IPS-11a (cell line): ENCODE results near the gene HPS4.

ENCODE experiments used
- H3K4me3 ChIP-seq: one replicate; pipeline ENCODE4 v1.5.1; 2013; ENCODE audit warnings: low read depth, low read length, control low read depth

Gene HPS4

DNA sequence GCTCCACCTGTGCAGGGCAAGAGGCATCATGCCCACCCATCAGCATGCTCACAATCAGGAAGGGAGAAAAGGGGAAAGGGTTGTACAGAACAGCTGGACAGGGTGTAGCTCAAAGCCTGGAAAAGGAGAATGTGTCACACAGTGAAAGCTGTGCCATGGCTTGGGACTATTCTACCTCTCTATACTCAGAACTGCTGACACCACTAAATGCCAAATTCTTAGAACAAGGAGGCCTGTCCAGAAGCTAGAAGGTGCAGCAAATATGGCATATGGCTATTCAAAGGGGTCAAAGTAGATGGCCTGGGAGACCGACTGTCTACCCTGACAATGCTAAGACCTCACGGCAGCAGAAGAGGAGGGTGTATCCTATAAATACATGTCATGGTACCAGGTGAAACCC is 12.8 kb downstream of the HPS4 start:
- H3K4me3 ChIP-seq = no peak overlapping the region

DNA sequence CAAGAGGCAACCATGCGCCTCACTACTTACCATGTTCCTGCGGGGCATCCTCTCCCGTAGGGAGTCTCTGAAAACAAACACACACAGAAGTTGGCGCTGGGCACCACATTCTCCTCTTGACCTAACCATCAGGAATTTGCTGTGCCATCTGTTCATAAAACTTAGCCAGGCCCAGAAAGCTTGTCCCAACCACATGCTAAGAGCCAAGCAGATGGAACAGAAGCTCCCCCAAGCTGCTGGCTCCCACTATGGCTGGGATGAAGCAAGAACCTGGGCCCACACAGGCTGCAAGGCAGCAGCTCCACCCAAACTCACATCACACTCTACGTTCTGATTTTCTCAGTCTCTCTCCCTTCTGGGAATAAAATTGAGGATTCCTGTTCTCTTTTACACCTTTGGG is 17.4 kb downstream of the HPS4 start:
- no peak overlapping the region for H3K4me3 ChIP-seq

DNA sequence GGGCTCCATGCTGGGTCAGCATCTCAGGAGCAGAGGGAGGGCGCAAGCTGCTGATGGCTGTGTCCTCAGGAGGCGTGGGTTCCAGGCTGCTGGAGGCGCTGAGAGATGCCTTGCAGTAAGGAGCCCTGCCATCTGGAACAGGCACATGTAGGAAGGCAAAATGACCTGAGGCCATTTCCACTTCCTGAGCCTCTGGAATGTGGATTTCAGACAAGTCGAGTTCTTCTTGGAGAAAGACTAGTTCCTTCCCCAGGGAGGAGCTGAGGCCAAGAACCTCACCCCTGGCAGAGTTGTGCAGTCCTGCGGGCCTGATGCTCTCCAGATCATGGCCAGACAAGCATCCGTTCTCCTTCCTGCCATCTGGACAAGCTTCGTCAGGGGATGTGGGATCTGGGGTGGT is 19.3 kb downstream of the HPS4 start:
- no peak overlapping the region for H3K4me3 ChIP-seq

DNA sequence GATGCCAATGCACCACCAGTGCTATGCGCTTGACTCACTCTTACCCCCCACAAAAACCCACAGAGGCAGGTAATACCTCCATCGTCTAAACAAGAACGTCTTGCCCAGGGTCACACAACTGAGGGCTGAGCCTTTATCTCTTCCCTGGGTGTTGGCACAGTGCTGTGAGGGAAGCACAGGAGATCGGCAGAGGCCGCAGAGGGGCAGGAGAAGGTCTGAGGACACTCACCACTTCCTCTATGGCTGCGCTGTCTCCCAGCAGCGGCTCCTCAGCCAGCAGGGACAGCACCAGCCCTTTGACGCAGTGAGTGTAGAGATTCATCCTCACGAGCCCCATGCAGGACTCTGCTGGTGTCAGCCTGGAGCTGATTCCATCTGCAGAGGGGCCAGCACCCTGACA is 19.9 kb downstream of the HPS4 start:
- H3K4me3 ChIP-seq = no peak overlapping the region

DNA sequence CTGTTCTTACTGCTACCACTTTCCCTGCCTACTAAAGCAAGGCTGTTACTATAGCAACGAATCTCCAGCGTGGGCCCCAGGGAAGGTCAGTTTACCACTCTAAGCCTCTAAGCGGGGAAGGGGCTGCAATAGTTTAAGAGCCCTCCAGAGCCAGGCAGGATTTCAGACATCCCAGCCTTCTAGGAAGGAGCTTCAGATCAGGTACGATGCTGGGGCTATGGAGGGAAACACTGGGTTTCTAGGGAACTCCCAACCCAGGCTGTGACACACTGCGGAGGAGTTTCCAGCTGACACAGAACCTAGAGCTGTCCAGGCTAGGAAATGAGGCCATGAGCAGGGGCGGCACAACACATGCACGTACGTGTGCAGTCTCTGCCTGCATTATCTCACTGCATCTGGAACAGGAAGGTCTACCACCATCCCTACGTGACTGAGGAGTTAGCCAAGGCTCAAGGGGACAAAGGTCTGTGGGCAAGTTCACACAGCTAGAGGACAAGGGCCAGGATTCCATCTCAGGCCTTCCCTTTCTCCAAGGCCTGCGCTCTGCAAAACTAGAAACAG is 20.4 kb downstream of the HPS4 start:
- no peak overlapping the region for H3K4me3 ChIP-seq

DNA sequence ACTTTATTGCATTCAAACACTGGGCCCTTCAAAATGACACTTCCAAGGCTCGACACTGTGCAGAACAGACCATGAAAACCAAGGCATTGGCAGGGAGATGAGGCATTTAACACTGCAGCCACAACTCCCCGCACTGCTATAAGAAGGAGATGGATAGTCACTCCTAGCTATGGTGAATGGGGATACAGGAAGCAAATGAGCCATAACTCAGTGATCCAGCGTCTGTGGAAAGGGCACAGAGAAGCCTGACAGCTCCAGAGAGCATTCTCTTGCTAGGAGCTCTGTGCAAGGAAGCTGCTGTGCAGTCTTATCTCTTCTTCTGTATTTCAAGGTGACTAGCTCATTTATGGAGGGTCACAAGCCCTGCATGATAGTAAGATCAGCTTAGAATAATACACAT is 20.9 kb downstream of the HPS4 start:
- H3K4me3 ChIP-seq = no peak overlapping the region

DNA sequence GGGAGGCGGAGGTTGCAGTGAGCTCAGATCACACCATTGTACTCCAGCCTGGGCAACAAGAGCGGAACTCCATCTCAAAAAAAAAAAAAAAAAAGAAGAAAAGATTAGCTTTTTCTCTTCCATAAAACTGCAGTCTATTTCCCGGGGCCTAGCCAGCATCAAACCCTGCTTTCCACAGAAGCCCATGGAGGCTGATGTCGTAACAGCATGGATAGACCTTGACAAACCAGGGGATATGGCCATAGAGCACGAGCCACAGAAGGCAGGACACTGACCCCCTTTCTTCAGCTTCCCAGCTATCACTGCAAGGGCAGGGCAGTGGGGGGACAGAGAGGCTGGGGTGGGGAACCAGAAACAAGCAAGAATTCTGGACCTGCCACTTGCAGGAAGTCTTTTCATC is 21.5 kb downstream of the HPS4 start:
- H3K4me3 ChIP-seq = no peak overlapping the region

DNA sequence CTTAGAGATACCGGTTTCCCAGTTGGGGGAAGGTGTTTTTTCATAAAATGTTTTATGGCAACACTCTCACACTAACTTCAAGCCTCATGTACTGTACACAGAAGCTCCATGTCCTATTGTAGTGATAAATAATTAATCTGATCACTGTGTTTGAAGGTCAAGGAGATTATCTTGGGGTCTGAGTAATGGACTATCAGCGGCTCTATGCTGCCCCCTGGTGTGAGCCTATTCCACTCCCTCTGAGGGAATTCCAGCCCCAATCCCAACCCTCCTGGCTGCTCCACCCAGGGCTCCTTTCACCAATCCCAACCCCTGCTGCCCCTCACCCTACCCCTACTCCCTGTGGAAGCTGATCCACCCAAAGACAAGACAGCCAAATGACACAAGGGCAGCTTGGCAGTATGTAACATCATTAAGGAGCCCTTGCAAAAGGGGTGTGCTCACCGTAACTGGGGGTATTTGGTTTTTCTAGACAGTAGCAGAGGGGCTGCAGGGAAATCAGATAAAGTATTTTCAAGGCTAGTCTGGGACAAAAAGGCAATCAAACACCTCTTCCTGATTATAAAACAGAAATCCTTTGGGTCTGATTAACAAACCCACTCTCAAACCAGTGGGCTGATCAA is 22.3 kb downstream of the HPS4 start:
- H3K4me3 ChIP-seq = no peak overlapping the region

DNA sequence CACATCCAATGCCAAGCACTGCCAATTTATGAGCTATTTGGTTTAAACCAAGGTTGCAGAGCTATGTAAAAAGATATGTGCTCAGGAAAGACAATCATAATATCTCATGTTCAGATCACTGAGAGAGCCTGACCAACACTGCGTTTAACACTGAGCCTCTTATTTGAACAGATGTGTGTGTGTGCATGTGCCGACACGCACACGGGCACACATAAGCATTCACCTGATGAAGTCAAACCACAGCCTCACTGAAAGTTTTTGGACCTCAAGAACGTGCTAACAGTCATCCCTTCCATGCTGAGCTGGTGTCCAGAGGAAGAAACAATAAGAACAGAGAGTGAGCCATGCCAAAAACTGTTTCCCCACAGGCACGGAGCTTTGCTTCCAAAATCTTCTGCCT is 23.4 kb downstream of the HPS4 start:
- no peak overlapping the region for H3K4me3 ChIP-seq

DNA sequence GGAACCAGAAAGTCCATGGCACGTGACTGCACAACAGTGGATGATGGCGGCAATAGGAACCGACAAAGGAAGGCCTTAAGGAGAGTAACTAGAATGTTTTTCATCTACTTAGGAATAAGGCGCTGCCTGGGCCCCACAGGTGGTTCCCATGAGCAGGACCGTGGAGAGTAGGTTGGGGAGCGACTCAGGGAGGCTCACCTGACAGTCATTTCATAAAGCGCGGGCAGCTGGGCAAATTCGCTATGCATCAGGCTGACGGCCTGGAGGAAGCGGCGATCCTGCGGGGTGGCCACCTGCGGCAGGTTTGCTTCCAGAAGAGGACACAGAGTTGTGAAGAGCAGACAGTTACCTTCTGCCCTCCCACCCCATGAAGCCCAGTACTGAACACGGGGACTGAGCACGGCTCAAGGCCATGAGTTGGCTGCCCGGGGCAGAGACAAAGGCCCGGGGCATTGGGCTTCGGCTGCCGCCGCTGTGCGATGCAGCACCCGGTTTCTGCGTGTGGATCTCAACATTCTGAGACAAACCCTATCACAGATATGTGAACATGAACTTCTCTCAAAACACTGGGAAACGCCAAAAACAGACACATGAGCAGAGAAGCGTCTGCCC is 25.8 kb downstream of the HPS4 start:
- no peak overlapping the region for H3K4me3 ChIP-seq

DNA sequence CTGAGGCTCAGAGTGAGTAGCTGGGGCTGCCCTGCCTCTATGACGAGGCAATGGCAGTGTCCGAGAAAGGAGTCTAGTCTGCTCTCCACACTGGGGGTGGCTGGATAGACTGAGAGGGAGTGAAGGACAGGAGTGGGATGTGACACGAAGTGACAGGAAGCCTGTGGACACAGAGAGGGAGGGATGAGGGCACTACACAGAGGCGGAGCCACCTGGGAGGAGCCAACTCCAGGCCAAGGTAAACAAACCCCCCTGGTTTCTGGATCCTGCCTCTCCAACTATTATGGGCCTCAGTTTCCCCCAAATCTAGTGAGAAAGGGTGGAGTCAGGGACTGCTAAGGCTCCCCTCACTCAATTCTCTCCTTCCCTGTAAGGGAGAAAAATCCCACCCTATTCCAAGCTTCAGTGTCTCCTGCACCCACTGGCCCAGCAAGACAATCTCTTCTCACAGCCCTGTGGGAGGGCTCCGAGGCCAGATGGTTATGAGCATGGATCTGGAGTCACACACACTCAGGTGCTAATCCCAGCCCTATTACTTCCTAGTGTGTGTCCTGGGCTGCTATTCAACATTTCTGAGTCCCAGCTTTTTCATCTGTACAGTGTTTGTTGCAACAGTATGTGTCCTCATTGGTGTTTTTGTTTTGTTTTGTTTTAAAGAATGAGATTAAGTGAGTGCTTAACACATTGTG is 29.6 kb downstream of the HPS4 start:
- H3K4me3 ChIP-seq = no peak overlapping the region

DNA sequence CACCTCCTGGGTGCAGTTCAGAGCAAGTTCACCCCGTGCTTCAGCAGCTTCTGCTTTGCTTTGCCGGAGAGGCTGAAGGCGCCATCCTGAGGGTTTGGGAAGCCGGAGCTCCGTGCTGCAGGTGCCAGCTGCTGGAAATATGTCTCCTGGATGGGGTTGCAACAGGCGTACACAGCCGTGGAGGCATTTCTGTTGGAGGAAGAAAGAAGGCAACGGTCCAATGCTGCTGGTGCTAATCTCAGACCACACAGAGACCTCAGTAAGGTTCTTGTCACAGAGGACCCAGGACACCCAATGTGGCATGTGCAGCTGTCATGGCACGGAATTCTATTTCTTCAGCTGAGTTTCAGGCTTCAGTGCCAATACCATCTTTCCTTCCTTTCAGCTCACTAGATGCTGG is 30.4 kb downstream of the HPS4 start:
- H3K4me3 ChIP-seq = no peak overlapping the region

DNA sequence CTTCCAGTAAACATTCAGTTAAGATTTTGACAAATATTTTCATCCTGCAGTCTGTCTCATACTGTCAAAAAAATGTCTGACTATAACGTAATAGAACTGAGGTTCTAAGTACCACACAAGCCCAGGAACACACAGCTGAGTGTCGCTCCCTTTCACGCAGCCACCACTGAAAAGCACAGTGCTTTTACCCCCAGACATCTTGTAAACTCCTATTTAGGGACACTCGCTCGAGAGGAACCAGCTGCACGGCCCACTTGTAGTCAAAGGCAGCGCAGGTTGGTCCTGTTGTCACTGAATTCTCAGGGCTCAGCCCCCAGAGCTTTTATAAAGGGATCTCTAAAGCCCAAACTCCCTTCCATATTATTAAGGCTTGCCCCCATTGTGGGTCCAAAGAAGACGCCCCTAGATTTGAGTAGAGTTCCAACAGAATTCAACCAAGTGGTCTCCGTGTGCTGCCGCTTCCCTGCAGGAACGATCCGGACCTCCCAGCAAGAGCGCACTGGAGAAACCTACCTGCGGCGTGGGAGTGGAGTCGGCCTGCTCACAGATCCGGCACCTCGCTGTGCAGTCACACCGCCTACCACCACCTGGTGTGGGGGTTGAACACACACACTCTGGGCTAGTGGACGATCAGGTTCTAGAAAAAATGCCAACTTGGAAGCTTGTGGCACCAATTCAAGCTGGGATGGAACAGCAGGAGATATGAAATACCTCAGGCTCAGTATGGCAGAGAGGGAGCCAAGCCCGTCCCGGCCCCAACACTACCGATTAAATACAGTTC is 31.2 kb downstream of the HPS4 start:
- H3K4me3 ChIP-seq = no peak overlapping the region

DNA sequence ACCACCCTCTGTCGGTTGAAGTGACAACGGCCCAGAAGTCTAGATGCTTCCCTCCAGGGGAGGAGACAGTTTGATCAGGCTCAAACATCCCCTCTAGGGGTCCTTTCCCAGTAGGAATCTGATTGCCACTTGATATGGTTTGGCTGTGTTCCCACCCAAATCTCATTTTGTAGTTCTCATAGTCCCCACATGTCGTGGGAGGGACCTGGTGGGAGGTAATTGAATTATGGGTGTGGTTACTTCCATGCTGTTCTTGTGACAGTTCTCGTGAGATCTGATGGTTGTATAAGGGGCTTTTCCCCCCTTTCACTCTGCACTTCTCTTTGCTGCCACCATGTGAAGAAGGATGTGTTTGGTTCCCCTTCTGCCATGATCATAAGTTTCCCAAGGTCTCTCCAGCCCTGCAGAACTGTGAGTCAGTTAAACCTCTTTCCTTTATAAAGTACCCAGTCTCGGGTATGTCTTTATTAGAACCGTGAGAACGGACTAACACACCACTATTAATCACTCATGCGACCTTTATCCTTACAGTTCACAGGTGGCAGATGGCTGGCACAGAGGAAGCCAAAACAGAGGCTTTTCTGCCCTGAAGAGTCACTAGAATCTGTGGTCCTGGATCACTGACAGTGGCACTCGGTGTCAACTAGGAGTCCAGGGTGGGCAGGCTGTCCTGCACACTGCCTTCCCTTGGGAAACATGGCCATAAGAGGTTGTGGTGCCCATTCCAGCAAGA is 33.0 kb downstream of the HPS4 start:
- no peak overlapping the region for H3K4me3 ChIP-seq

DNA sequence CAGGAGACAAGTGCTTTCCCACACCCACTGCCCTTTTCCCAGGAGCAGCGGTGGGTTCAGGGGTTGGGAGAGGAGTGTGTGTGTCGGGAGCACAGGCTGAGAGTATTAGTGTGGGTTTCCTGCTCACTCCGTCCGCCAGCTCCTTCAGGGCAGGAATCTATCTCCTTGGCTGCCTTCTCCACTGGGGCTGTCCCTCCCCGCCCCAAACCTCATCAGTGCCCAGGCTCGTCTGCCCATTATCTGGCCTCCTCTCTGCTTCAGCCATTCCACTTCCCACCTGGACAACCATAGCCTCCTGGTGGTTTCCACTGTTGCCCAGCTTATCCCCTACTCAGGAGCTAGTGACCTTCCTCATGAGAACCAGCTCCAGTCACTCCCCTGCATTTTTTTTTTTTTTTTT is 34.6 kb downstream of the HPS4 start:
- no peak overlapping the region for H3K4me3 ChIP-seq

DNA sequence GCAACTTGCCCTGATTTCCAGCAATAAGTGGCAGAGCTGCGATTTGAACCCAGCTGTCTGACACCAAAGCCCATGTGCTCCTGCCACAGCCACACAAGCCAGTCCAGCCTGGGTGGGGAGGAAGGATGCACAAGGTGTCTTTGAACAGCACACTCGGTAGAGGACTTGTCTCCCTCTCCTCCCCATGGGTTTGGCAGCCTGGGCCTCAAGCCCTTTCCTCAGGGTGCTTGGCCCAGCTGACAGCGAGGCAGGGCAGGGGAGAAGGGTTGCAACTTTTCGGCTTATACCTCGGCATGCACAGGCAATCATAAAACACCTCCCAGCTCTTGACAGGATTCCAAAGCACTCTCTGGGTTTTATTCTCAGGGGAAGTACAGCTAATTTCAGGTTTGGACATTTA is 35.2 kb downstream of the HPS4 start:
- H3K4me3 ChIP-seq = no peak overlapping the region

DNA sequence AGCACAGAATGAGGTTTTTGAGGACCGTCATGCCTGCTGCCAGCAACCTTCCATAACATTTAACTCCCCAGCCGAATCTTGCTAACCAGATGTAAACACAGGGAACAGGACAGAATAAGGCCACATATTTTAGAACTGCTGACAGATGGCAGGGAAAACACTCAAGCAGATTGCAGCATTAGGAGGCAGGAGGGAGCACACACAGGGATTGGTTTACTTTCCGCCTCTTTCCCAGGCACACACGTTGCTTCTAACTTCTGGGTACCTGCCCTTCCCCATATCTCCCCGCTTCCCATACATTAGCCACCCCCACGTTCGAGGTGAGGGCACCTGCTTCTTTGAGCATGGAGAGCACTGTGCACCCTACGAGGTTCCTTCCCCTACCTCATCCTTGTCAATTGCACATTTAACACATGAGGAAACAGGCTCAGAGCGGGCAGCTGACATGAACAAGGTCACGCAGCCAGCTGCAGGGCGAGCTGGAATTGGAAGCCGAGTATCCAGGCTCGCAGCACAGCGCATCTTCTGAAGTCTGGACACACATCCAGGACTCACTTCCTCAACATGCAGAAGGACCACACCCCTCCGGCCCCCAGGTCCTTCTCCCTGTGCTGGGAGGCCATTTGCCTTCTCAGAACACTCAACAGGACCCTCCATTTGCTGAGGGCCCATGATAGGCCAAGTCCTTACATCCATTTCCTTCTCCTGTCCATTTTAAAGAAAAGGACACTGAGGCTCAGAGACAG is 35.8 kb downstream of the HPS4 start:
- no peak overlapping the region for H3K4me3 ChIP-seq

DNA sequence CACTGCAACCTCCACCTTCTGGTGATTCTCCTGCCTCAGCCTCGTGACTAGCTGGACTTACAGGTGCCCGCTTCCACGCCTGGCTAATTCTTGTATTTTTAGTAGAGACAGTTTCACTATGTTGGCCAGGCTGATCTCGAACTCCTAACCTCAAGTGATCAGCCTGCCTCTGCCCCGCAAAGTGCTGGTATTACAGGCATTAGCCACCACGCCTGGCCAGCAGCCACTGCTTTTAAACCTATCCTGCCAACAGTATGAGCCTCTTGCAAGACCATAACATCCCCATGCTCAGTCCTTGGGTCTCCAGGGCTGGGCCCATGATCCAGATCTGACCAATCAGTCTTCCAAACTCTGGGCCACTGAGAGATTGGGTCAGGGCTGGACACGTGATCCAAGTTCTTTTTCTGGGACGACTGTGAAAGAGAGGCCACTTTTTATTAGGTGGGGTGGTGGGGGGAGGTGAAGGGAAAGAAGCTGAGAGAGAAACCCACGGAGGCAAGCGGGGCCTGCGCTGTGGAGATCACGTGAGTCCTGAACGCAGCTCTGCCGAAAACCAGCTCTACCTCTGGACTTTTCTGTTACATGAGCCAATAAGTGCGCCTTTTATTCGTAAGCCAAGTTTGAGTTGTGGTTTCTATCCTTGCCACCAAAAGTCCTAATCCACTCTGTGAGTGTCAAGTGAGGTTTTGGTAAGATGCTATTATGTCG is 36.6 kb downstream of the HPS4 start:
- no peak overlapping the region for H3K4me3 ChIP-seq

DNA sequence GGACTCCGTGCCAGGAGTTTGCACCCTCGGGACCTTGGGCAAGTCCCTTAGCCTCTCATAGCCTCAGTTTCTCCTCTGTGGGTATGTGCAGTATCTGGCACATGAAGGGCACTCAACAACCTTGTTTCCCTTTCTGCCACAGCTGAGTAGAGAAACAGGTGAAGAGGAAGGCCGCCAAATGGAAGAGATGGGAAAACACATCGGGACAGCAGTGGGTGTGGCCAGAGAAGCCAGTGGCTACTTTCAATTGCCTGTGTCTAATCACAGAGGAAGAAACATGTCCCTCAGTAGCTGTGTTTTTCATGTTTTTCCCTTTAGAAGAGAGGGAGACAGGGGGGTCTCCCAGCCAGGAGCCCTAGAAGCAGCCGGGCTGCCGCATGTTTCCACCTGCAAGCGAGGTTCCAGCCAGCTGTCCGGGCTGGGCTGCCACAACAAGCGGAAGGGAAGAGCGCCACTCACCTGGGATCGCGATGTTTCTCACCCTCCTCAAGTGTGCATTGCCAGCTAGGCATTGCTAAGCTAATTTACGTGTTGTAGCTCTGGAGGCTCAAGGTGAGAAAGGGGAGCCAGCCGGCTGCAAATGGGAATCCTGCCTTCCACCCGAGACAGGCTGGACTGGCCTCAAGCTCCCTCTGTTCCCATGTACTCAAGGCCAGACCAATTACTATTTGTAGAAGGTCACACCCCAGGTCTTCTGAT is 37.9 kb downstream of the HPS4 start:
- no peak overlapping the region for H3K4me3 ChIP-seq
